HG02870 (cell line): Measurements from ENCODE around the gene ATF6.

Experiments
- ATAC-seq: cut with Tn5 transposase; IDR thresholded peaks from one replicate; pipeline ENCODE4 v1.9.1; 2021; ENCODE audit warnings: mild to moderate bottlenecking, moderate library complexity; ENCODE audit not compliant: unreplicated experiment

ATF6 gene

DNA sequence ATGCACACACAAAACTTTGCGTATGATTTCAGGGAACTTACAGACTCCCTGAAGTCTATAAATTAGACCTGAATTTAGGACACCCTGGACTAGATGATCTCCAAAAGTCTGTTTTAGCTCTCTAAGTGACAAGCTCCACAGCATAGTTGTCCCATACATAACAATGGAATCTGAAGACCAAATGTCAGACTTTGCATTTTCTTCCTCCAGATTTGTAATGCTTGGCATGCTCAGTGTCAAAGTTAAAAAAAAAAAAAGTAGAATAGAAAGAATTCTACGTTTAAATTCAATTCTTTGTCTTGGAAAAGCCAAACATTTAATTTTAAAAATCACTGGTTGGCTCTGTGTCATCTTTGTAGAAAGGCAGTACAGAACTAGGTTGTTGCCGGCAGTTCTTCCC, 190.8 kb downstream of the ATF6 start:
- ATAC-seq: no peak

GRCh38 chr1:161958425-161958824, 192.3 kb downstream of the ATF6 start:
- ATAC-seq: no peak

- peak; percentile 95 for ATAC-seq
These were observed 196.2 kb downstream of the ATF6 start for GRCh38 chr1:161962091-161962887.

- no peak for ATAC-seq
These were observed 199.9 kb downstream of the ATF6 start for GRCh38 chr1:161966067-161966466.

DNA sequence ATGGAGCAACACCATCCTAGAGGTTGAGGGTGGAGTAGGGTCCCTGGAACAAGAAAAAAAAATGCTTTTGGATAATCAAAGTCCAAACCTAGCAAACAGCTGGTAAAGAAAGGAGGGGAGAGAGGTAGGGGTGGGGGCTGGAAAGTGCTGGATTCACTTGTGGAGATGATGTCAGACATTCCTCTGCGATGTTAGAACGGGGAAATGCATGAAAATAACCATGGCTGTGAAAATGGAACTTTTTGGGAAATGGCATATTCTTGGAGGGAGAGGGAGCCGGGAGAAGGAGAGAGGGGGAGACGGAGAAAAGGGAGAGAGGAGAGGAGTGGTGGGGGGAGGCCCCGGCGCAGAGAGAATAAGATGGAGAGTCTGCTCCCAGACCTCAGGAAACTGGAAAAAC, 203.9 kb downstream of the ATF6 start:
- no peak for ATAC-seq

GRCh38 chr1:161970633-161971032, 204.5 kb downstream of the ATF6 start:
- no peak for ATAC-seq

DNA sequence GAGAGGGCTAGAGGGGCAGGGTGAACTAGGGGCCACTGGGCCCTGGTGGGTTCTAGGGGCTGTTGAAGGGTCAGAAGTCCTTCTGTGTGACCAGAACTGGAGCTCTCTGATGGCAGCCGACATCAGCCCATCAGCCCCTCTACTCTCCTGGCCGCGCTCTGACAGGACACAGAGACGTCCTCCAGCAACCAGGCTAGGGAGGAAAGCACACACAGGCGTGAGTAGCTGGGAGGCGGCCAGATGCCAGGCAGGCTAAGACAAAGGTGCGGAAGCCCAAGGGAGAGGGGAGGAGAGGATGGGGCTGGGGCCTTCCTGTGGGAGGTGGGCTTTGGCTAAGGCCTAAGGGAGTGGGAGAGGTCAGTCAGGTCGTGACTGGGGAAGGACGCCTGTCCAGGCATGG, 206.7 kb downstream of the ATF6 start:
- no peak for ATAC-seq

- no peak for ATAC-seq
These were observed 208.1 kb downstream of the ATF6 start for GRCh38 chr1:161973924-161974845.

- ATAC-seq: no peak
These were observed 212.1 kb downstream of the ATF6 start for GRCh38 chr1:161978011-161978790.

- no peak for ATAC-seq
These were observed 215.0 kb downstream of the ATF6 start for GRCh38 chr1:161981126-161981525.

- no peak for ATAC-seq
These were observed 215.8 kb downstream of the ATF6 start for GRCh38 chr1:161981735-161982506.

GRCh38 chr1:161982507-161982895, 216.4 kb downstream of the ATF6 start:
- ATAC-seq: no peak

- no peak for ATAC-seq
These were observed 216.8 kb downstream of the ATF6 start for GRCh38 chr1:161982917-161983316.

DNA sequence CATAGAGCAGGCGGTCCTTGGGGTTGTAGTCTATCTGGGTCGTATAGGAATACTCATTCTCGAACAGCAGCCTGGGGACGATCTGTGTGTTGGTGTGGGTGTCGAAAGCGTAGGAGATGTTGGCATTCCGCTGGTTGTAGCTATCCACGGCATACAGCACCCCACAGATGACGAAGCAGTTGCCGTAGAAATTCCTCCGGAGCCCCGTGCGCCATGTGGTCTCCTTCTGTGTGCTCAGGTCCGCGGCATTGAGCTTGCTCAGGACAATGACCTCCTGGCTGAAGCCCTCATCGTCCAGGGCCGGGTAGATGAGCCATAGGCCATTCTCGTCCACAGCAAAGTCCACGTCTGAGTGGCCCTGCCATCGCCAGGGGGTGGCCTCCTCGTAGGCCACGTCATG, 217.6 kb downstream of the ATF6 start:
- no peak for ATAC-seq

- no peak for ATAC-seq
These were observed 219.2 kb downstream of the ATF6 start for GRCh38 chr1:161985301-161985822.

DNA sequence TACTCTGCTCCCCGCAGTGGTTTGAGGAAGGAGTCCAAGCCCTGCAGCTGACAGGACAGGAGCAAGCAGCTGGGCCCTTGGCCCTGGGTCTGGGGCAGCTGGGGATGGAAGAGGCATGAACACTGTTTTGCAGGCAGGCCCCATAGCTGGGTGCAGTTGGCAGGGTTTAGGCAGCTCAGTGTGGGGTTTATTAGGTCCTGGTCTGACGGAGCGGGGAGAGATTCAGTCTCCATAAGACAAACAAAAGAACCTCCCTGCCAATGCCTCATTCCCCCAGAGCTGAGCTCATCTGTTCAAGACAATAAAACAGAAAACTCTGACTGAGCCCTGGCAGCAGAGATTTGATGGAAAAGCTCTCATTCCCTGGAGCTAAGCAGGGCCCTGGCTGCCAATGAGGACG, 220.2 kb downstream of the ATF6 start:
- no peak for ATAC-seq

- ATAC-seq: no peak
These were observed 221.2 kb downstream of the ATF6 start for GRCh38 chr1:161987303-161987702.

GRCh38 chr1:161987872-161988271, 221.8 kb downstream of the ATF6 start:
- ATAC-seq: no peak

DNA sequence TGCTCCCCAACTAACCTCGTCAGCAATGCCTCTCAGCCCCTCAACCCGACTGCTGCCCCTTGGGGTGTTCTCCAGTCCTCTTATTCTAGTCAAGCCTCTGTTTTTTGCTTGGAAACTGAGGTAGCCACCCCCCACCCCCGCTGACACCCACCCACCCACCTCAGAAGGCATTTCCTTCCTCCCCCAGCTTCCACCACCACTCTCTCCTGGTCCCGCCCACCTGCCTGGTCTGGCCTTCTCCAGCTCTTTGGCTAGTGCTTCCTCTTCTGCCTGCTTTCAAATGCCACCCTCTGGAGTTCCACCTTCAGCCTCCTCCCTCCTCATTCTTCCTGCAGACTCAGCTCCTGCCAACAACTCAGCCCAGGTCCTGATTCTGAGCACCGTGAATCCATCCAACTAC, 222.3 kb downstream of the ATF6 start:
- ATAC-seq: no peak

- ATAC-seq: no peak
These were observed 223.0 kb downstream of the ATF6 start for GRCh38 chr1:161989108-161989507.
